GM12872 (cell line): ENCODE results near the gene HEY2.
A peak's percentile ranks its signal among the peaks of the same experiment; 100 is the strongest.

ENCODE experiments used
- TF ChIP-seq, protein P1 (sequence below): IDR thresholded peaks from 3 replicates; pipeline ENCODE4 v1.5.1; 2011; ENCODE audit warnings: low read depth, mild to moderate bottlenecking, low read length, moderate library complexity; ENCODE audit not compliant: insufficient read depth

The HEY2 gene

DNA sequence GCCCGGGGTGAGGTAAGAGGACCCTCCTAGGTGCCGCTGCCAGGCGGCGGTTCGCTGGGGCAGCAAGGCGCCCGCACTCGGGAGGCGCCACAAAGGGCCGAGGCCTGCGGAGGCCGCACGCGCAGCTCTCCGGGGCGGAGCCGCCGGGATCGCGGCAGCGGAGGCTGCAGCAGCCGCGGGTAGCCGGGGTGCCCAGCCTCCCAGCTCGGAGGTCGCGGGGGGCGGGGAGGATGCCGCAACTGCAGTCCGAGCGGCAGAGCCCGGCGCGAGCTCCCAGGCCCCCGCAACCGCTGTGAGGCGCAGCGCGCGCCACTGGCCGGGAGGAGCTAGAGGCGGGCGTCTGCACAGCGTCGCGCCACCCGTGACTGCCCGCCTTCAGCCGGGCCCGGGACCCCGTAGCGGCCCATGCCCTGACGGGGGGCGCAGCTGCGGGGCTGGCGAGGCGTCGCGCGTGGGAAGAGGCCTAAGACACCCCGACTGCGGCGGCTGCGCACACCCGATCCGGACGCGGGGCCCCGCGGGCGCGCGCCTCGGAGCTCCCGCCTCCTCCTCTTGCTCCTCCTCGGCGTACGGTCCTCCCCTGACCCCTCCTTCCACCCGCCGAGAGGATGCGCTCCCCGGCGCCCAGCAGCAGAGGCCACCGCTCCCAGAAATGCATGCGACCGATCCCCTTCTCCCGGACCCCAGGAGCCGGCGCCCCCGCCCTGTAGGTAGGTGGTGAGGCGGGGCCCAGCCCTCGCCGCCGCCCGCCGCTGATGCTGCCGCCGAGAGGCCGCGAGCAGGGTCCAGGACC lies 41.1 kb downstream of the HEY2 start, which contains the start of gene NCOA7:
Gene NCOA7, plus strand, starts transcription at position 603 of the 793 bp plus-strand sequence. CDS start 24,395 bp downstream, outside the sequence.
- TF ChIP-seq, protein P1, sequence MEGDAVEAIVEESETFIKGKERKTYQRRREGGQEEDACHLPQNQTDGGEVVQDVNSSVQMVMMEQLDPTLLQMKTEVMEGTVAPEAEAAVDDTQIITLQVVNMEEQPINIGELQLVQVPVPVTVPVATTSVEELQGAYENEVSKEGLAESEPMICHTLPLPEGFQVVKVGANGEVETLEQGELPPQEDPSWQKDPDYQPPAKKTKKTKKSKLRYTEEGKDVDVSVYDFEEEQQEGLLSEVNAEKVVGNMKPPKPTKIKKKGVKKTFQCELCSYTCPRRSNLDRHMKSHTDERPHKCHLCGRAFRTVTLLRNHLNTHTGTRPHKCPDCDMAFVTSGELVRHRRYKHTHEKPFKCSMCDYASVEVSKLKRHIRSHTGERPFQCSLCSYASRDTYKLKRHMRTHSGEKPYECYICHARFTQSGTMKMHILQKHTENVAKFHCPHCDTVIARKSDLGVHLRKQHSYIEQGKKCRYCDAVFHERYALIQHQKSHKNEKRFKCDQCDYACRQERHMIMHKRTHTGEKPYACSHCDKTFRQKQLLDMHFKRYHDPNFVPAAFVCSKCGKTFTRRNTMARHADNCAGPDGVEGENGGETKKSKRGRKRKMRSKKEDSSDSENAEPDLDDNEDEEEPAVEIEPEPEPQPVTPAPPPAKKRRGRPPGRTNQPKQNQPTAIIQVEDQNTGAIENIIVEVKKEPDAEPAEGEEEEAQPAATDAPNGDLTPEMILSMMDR, result no peak

DNA sequence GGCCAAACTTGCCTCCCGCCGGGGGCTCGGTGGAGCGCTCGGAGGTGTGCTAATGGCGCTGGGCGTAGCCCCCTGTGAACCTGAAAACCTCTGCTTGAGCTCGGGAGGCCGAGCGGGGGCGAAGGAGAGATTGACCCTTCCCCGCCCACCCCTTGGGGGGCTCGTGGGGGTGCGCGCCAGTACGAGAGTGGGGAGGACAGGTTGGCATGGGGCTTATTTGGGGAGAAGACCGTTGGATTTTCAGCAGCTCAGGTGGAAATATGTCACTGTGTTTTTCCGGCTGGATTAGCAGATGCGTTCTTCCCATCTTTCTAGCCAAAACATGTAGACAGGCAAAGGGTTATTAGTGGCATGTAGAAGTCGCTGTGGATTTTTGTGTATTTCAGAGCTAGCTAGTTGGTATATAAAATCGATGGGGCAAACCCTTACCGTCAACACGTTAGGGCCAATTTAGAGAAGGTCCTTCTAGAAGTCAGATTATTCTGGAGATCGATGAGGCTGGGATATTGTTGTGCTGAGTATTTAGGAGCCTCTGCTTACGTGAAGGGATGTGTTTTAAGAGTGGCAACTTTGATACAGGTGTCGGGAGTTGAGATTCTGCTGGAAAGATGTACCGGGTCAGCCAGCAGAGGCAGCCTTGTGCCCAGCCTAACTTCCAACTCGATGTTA lies 41.9 kb downstream of the HEY2 start:
- TF ChIP-seq, protein P1, result peak; percentile 85

DNA sequence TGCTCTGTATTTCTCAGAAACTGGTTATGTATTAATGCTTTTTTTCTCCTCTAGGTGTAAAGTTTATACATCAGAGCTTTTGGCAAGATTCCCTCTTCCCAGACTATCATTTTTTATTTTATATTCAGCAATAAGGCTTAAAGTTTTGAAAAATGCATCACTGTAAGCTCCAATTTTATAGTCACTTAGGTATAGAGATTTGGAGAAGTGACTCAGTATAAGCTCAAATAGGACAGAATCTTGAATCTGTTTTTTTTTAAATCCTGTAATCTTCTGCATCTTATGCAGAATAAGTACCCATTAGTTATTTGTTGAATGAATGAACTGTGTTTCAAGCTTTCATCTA lies 42.4 kb downstream of the HEY2 start:
- TF ChIP-seq, protein P1, result no peak

DNA sequence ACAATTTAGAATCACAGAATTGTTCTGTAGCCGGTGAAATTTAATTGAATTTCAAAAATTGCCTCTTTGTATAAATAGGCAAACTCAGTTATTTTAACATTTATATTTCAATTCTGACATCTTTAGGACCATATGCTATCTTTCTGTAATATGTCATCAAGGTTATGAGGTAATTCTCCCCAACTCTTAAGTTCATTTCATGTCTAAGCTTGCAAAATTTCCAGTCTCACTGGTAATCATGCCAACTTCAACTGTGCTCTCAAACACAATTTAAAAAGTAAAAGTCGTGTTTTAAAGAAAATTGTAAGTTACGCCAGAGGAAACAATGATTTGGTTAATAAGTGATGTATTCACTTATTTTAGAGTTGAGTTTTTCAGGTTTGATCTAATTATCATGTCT lies 42.7 kb downstream of the HEY2 start:
- TF ChIP-seq, protein P1, result no peak

DNA sequence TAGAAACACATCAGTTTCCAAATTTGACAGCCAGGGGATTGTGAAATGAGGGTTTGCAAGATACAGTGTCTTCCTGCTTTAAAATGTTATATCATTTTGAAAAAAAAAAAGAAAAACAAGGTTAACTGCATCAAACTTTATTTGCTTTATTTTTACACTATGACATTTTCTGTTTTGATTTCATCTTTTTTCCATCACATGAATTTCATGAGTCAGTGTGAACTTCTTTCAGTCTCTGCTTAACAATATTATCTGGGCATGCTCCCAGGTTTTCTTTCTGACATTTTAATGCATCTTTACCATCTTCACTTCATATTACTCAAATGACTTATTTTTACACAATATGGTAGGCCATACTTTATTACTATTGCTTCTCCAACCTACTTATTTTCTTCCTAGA lies 43.2 kb downstream of the HEY2 start:
- TF ChIP-seq, protein P1, result no peak

DNA sequence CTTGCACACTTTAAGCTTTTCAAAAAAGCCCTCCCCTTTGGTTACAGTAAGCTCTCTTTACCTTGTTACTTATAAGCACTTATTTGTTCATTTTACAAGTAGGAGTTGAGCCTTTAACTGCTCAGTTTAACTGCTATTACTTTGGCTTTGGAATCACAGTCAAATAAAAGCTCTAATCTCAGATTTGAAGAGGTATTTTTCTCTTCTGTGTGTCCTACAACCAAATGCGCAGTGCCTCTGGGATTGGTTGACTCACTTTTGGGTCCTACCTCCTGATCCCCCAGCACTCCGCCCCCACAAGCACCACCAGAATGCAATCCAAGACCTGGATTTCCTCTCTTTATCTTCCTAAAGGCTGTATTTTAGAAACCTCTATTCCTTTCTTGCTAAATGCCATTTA lies 43.8 kb downstream of the HEY2 start:
- TF ChIP-seq, protein P1, result no peak

DNA sequence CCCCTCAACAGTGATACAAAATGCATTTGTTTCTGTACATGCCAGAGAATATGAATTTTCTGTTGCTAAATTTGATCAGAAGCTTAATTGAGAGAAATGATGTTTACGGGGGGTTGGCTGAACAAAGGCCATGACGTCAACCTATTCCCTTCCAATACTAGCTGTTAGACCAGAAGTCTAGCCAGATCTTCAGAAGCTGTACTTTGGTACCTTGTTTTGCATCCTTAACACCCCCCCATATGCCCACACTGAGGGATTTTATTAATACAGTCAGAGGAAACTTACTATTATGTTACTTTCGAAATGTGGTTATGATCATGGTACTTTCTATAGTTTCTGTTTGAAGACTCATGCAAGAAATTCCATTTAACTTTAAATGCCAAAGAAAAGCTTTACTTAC lies 44.4 kb downstream of the HEY2 start:
- TF ChIP-seq, protein P1, result no peak
